K562 (cell line): Measurements from ENCODE around the gene MRI1. TPM values are rescaled to one million over a fixed set of nuclear protein-coding genes. Genes with fewer than 3 reads are reported as not detected.

ENCODE experiments used
- ATF7 ChIP-seq: fragments of 450-650 bp; IDR thresholded peaks from 2 replicates; pipeline ENCODE4 v1.7.1; 2014; ENCODE audit warnings: mild to moderate bottlenecking, moderate library complexity
- ETS2 ChIP-seq: IDR thresholded peaks from 2 replicates; pipeline ENCODE4 v1.6.1; 2016; ENCODE audit warnings: borderline replicate concordance, missing genetic modification characterization, mild to moderate bottlenecking, moderate library complexity, missing compliant biosample characterization; ENCODE audit not compliant: poor library complexity, severe bottlenecking
- FUS ChIP-seq: fragments of 200-400 bp; formaldehyde crosslinking; optimal IDR thresholded peaks from 2 replicates; pipeline ENCODE3; 2017; ENCODE audit warnings: low read depth, low read length
- HBP1 ChIP-seq: fragments of 450-650 bp; formaldehyde crosslinking; IDR thresholded peaks from 2 replicates; pipeline ENCODE4 v1.4.0; 2022; ENCODE audit warnings: missing genetic modification characterization
- MEF2A ChIP-seq: IDR thresholded peaks from 2 replicates; pipeline ENCODE4 v1.6.1; 2011; ENCODE audit warnings: low read depth, mild to moderate bottlenecking, low read length, moderate library complexity; ENCODE audit not compliant: control insufficient read depth
- PYGO2 ChIP-seq: fragments of 450-650 bp; IDR thresholded peaks from 2 replicates; pipeline ENCODE4 v1.6.1; 2016; ENCODE audit warnings: mild to moderate bottlenecking, missing genetic modification characterization, moderate library complexity, missing compliant biosample characterization
- REST ChIP-seq, 2 experiments: fragments of 450-650 bp; formaldehyde crosslinking in 1 of 2; IDR thresholded peaks; 2 replicates each; pipeline versions ENCODE4 v1.4.0 to v1.6.1; 2014 to 2020; ENCODE audit warnings: mild to moderate bottlenecking in 2 of 2, borderline replicate concordance in 1 of 2, low read depth in 1 of 2
- SAP30 ChIP-seq: fragments of 200-600 bp; sonication (generic); IDR thresholded peaks from 2 replicates; pipeline ENCODE4 v1.6.1; 2012; ENCODE audit warnings: borderline replicate concordance, low read depth, mild to moderate bottlenecking, moderate library complexity, low read length, control low read depth, inconsistent platforms; ENCODE audit not compliant: insufficient read depth, poor library complexity, severe bottlenecking
- SMARCC2 ChIP-seq: fragments of 450-650 bp; IDR thresholded peaks from 2 replicates; pipeline ENCODE4 v1.6.1; 2017; ENCODE audit warnings: antibody characterized with exemption, moderate library complexity, mild to moderate bottlenecking, low read depth
- SMARCE1 ChIP-seq: fragments of 450-650 bp; IDR thresholded peaks from 2 replicates; pipeline ENCODE4 v1.7.1; 2016; ENCODE audit warnings: mild to moderate bottlenecking
- ZBTB2 ChIP-seq: fragments of 450-650 bp; IDR thresholded peaks from 2 replicates; pipeline ENCODE4 v1.6.1; 2016; ENCODE audit warnings: antibody characterized with exemption
- polyA plus RNA-seq, 8 experiments: library from polyadenylated mRNA; depleted of rRNA in 4 of 8; stranded (reverse) in 5 of 8; unstranded in 3 of 8; fragments of >200 nt; fragmentation: Nextera tagmentation in 2 of 8; fragmentation: Illumina TruSeq in 1 of 8; extraction: Ambion mirVana in 2 of 8; extraction: Trizol in 1 of 8; gene quantifications; 2 replicates each; pipeline versions ENCODE4 v1.2.1 to v1.2.3, GENCODE V29; 2011 to 2014; ENCODE audit warnings: inconsistent platforms in 1 of 8, missing spikeins in 1 of 8
- total RNA-seq, 7 experiments: library from RNA; depleted of rRNA in 6 of 7; stranded (reverse); fragments of >200 nt in 6 of 7; fragmentation: Illumina TruSeq in 2 of 7; extraction: Trizol in 2 of 7; gene quantifications; 2 replicates each; pipeline versions ENCODE4 v1.2.1 to v1.2.3, GENCODE V29; 2011 to 2021; ENCODE audit warnings: low replicate concordance in 1 of 7
- TF ChIP-seq, protein P1 (sequence below): fragments of 450-650 bp; formaldehyde crosslinking; conservative IDR thresholded peaks from 2 replicates; pipeline ENCODE4 v1.4.0; 2022; ENCODE audit warnings: mild to moderate bottlenecking, missing genetic modification characterization

Gene MRI1
- total and polyA plus RNA-seq, 9 of the 15 experiments (the other 6 are each of a cell fraction or from before 2014, with no cell fraction given): 5.5 to 57.4 (median 28.2) TPM

- peak; percentile 69 for TF ChIP-seq SAP30
- TF ChIP-seq HBP1: no peak
- no peak for TF ChIP-seq SMARCC2
- TF ChIP-seq SMARCE1: peak; percentile 45; the same call in 1 of the 2 replicates
- TF ChIP-seq ZBTB2: 0 out of 2 replicates have a peak, but pooled peaks have one; percentile 73
- TF ChIP-seq MEF2A: no peak
- no peak for TF ChIP-seq PYGO2 (tag)
- peak; percentile 77 for TF ChIP-seq ATF7
- TF ChIP-seq FUS: no peak
- no peak for TF ChIP-seq REST (IDR thresholded peaks at IDR 0.05; ENCODE audit: borderline replicate concordance)
- no peak for TF ChIP-seq REST (CRISPR knock-in tag; IDR thresholded peaks at IDR 0.05; ENCODE audit: low read depth)
- TF ChIP-seq, protein P1, sequence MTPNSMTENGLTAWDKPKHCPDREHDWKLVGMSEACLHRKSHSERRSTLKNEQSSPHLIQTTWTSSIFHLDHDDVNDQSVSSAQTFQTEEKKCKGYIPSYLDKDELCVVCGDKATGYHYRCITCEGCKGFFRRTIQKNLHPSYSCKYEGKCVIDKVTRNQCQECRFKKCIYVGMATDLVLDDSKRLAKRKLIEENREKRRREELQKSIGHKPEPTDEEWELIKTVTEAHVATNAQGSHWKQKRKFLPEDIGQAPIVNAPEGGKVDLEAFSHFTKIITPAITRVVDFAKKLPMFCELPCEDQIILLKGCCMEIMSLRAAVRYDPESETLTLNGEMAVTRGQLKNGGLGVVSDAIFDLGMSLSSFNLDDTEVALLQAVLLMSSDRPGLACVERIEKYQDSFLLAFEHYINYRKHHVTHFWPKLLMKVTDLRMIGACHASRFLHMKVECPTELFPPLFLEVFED (CRISPR knock-in tag): no peak
- no peak for TF ChIP-seq ETS2 (tag)
Measured at GRCh38 chr19:13774217-13775191, 10.2 kb downstream of the MRI1 start, which contains the start of gene C19orf53 (continued).
